GM21360 (cell line): Measurements from ENCODE around the gene SPEG.
"Not testable (repeated sequence)": the region's sequence is repeated elsewhere in the genome, so short reads cannot be mapped to it uniquely, and the experiment has no call there.

Experiments
- ATAC-seq: cut with Tn5 transposase; IDR thresholded peaks from one replicate; pipeline ENCODE4 v1.9.1; 2021; ENCODE audit warnings: mild to moderate bottlenecking, moderate library complexity; ENCODE audit not compliant: unreplicated experiment

The SPEG gene

DNA sequence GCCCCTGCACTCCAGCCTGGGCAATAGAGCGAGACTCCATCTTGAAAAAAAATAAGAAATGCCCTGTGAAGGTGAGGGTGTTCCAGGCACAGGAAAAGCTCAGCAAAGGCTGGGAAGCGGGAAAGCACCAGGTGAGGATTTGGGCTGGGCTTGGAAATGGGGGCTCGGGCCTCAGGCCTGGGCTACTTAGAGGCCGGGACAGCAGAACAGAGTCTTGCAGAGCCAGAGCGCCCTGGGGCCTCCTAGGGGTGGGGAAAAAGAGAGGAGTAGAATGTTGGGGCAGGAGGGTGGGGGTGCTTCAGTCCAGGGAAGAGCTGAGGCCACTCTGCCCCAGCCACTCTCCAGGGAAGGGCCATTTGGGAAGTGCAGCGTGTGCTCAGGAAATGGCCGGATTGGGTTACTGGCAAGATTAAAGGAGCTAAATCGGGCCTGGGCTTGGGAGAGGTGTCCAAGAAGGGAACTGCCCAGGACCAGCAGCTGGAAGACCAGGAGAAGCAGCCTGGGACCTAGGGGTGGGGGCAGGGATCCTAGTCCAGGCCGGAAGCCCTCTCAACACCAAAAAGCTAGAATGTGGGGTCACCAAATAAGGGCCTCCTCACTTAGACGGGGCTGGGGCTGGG is 30.2 kb upstream of the SPEG start:
- ATAC-seq, result no peak

GRCh38 chr2:219404954-219405353 is 29.7 kb upstream of the SPEG start:
- no peak for ATAC-seq

GRCh38 chr2:219405451-219405850 is 29.2 kb upstream of the SPEG start:
- ATAC-seq, result no peak

GRCh38 chr2:219405958-219406860 is 28.4 kb upstream of the SPEG start:
- no peak for ATAC-seq

GRCh38 chr2:219406861-219407230 is 27.8 kb upstream of the SPEG start:
- no peak for ATAC-seq

DNA sequence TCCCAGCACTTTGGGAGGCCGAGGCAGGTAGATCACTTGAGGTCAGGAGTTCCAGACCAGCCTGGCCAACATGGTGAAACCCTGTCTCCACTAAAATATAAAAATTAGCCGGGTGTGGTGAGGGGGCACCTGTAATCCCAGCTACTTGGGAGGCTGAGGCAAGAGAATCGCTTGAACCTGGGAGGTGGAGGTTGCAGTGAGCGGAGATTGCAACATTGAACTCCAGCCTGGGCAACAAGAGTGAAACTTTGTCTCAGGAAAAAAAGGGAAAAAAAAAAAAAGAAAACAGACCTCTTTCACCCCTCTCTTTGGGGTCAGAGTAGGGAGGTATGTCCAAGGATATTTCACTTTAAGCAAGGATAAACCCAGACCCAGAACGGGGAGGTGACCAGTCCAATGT is 27.3 kb upstream of the SPEG start:
- ATAC-seq, result not testable (repeated sequence)

GRCh38 chr2:219408204-219408603 is 26.4 kb upstream of the SPEG start:
- no peak for ATAC-seq

- no peak for ATAC-seq
Observed at GRCh38 chr2:219408631-219409030, 26.0 kb upstream of the SPEG start.

GRCh38 chr2:219409619-219410018 is 25.0 kb upstream of the SPEG start:
- ATAC-seq, result no peak

DNA sequence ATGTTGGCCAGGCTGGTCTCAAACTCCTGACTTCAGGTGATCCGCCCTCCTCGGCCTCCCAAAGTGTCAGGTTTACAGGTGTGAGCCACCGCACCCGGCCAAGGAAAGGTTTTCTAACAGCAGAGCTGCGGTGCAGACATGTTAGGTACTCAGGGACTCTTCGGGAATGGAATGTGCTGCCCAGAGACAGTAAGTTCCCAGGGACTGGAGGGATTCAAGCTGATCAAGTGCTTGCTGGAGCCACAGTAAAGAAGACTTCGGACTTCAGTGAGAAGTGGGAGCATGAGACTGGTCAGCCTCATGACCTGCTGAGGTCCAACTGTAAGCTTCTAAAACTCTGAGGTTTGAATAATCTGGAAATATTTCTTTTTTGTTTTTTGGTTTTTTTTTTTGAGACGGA is 24.3 kb upstream of the SPEG start:
- no peak for ATAC-seq

DNA sequence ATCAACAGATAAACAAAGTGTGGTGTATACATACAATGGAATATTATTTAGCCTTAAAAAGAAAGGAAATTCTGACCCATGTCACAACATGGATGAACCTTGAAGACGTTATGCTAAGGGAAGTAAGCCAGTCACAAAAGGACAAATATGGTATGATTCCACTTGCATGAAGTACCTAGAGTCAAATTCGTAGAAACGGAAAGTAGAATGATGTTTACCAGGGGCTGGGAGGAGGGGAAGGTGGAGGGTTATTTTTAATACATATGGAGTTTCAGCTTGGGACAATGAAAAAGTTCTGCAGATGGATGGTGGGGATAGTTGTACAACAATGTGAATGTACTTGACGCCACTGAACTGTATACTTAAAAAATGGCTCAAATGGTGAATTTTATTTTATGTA is 19.8 kb upstream of the SPEG start:
- no peak for ATAC-seq

DNA sequence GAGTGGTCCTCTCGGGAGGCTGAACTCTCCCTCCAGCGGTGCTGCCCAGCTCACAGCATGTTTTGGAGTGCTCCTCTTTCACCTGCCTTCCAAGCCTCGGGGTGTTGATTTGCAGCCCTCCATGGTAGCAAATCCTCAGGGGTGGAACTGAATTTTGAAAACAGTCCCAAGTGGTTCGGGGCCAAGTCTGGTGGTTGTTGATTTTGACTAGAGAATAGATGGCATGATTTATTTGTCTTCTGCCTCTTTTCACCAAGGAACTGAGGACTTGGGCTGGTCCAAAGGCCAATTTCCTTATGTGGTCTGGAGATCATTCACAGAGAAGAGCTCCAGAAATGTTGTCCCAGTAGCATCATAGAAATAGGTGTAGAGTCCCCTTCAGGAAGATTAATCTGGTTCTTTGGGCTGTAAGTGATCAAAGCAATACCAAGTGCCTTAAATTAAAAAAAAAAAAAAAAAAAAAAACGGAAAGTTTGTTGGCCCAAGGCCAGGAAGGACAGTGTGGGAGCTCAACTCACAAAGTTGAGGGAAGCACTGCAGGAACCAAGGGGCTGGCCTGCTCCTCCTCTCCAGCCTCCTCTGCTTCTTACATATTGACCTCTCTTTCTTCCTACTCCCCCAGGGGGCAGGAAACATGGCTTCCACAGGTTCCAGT is 18.9 kb upstream of the SPEG start:
- no peak for ATAC-seq

DNA sequence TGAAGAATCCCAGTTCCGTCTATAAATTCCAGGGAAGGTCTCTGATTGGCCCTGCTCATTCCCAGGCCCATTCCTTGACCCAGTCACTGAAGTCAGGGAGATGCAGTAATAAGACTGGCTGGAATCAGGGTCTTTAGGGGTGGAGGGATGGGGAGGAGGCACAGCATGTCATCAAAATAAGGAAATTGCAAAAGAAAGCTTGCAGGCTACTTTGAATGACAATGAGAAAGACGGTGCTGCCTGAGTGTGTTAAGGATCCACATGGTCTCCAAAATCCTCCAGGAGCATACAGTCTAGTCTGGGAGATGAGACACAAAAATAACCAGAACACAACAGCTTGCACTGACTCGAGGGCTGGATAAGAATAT is 18.4 kb upstream of the SPEG start:
- ATAC-seq, result no peak

DNA sequence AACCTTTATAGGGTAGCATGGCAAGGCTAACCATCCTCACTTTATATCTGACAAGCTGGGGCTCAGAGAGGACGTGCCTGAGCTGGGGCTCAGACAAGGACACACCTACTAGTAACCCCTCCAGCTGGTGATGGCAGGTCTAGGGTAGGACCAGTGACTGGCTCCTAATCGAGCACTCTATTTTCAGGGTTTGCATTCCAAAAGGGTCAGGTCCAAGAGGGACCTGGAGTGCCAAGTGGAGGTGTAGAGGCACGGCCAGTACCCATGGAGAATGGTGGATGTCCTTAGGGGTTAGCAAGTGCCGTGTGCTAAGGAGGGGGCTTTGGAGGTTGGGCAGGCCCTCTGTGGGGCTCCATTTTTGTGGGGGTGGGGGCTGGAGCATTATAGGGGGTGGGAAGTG is 17.7 kb upstream of the SPEG start:
- no peak for ATAC-seq

DNA sequence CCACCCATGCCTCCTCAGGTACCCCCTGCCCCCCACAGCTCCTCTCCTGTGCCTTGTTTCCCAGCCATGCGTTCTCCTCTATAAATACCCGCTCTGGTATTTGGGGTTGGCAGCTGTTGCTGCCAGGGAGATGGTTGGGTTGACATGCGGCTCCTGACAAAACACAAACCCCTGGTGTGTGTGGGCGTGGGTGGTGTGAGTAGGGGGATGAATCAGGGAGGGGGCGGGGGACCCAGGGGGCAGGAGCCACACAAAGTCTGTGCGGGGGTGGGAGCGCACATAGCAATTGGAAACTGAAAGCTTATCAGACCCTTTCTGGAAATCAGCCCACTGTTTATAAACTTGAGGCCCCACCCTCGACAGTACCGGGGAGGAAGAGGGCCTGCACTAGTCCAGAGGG is 17.3 kb upstream of the SPEG start:
- ATAC-seq, result no peak

DNA sequence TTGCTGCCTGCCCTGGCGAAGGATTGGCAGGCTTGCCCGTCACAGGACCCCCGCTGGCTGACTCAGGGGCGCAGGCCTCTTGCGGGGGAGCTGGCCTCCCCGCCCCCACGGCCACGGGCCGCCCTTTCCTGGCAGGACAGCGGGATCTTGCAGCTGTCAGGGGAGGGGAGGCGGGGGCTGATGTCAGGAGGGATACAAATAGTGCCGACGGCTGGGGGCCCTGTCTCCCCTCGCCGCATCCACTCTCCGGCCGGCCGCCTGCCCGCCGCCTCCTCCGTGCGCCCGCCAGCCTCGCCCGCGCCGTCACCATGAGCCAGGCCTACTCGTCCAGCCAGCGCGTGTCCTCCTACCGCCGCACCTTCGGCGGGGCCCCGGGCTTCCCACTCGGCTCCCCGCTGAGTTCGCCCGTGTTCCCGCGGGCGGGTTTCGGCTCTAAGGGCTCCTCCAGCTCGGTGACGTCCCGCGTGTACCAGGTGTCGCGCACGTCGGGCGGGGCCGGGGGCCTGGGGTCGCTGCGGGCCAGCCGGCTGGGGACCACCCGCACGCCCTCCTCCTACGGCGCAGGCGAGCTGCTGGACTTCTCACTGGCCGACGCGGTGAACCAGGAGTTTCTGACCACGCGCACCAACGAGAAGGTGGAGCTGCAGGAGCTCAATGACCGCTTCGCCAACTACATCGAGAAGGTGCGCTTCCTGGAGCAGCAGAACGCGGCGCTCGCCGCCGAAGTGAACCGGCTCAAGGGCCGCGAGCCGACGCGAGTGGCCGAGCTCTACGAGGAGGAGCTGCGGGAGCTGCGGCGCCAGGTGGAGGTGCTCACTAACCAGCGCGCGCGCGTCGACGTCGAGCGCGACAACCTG is 16.3 kb upstream of the SPEG start, which contains the start of gene DES:
DES (plus strand) TSS at position 223 of the 857 bp plus-strand sequence; CDS start at position 309, 86 bp downstream.
- ATAC-seq, result no peak

DNA sequence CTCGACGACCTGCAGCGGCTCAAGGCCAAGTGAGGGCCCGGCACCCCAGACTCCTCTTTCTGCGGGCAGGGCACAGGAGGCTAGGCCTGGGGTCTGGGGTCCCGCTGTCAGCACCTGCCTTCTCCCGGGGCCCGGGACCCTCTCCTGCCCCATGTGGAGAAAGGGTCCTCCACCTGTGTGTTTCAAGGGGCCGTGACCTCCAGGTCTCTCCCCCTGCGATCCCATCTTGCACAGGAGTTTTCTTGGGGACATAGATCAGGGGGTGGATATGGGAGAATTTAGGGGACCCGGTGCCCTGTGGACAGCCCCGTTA is 15.7 kb upstream of the SPEG start:
- no peak for ATAC-seq

DNA sequence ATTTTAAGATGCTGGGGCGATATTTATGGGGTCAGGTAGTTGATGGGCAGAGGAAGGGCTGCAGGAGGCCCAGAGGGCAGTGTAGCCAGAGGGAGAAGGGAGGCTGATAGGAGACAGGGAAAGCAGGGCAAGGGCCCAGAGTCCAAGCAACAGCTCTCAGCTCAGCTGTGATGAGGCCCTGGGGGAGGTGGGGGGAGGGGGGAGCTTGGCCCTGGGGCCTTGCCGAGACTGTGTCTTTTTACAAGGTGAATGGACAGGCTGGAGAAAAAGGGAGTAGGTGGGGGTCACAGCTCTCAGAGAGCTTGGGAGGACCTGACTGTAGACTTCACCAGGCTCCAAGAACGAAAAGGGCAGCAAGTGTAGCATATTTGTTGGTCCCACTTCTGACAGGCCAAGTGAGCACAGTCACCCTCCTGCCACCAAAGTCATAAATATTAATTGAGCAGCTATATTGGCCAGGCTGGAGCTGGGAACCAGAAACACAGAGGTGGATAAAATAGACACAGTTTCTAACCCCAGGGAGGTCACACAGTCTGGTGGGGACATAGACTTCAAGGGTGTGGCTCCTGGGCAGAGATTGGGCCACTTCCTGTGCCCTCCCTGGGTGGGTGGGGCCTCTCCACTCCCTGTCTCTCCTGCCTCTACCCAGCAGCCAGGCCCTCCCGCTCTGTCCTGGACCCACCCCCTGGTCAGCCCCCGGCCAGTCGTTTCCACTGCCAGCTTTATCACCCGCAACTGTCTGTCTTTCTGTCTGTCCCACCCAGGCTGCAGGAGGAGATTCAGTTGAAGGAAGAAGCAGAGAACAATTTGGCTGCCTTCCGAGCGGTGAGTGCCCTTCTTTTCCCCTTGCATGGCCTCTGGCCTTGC is 15.1 kb upstream of the SPEG start:
- no peak for ATAC-seq

DNA sequence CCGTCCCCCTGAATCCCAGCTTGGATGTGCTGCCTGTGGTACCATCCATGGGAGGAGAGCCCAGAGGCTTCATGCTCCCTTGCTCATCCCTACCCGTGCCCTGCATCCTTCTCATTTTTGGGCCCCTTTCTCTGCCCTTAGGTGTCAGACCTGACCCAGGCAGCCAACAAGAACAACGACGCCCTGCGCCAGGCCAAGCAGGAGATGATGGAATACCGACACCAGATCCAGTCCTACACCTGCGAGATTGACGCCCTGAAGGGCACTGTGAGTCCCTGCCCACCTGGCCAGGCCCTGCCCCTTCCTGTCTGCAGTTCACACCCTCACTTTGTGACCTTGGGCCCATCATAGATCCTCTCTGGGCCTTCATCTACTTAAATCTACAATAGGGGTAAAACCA is 14.0 kb upstream of the SPEG start:
- no peak for ATAC-seq

DNA sequence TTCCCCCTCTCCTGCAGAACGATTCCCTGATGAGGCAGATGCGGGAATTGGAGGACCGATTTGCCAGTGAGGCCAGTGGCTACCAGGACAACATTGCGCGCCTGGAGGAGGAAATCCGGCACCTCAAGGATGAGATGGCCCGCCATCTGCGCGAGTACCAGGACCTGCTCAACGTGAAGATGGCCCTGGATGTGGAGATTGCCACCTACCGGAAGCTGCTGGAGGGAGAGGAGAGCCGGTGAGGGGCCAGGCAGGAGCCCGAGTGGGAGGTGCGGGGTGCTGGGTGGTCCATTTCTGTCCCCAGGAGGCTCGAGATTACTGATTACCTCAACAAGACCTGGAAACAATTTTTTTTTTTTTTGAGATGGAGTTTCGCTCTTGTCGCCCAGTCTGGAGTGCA is 13.3 kb upstream of the SPEG start:
- no peak for ATAC-seq
